GM18508 (cell line): Measurements from ENCODE around the gene SEMA6C.

Experiments used
- ATAC-seq: cut with Tn5 transposase; IDR thresholded peaks from one replicate; pipeline ENCODE4 v1.9.1; 2021; ENCODE audit warnings: moderate number of reproducible peaks; ENCODE audit not compliant: insufficient read depth, unreplicated experiment

Gene SEMA6C

GRCh38 chr1:151159373-151159772, 12.9 kb upstream of the SEMA6C start:
- no peak for ATAC-seq

GRCh38 chr1:151158751-151159251, 12.4 kb upstream of the SEMA6C start:
- ATAC-seq, result no peak

DNA sequence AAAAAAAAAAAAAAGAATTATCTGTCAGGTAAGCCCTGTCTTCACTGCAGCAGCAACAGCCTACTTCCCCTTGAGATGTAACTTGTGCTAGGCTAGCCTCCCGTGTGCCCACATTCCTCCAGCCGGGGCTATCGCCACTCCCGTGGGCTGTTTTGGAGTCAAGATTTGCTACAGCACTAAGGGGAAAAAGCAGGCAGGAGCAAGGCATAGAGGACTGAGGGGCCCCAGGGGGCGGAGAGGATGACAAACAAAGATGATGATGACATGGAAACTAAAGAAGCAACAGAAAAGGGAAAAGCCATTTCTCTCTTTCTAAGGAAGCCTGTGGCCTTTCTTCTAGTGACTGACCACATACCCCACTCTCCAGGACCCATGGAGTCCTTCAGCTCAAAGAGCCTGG, 11.9 kb upstream of the SEMA6C start:
- ATAC-seq, result no peak

DNA sequence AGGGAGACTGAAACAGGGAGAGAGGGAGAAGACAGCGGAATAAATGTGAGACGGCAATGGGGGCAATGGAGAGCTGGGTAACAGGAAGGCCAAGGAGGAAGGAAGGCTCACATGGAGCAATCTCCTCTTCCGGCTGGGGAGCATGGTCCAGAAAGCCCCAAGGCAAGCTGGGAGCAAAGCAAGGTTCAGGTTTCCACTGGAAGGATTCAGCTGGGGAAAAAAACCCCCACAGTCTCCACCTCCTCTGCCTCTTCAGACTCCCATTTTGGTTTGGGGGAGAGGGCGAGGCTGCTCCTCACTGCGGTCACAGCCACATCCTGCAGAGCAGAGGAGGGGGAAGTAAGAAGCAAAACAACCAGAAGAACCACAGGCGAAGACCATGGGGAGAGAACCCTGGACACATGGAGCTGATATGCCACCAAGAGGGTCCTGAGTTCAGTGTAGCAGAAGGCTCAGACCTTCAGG, 10.7 kb upstream of the SEMA6C start:
- ATAC-seq, result no peak

GRCh38 chr1:151156515-151156819, 10.0 kb upstream of the SEMA6C start, which contains the start of gene TNFAIP8L2:
Gene TNFAIP8L2 (plus strand): TSS chr1:151156649. CDS start chr1:151158698, 2,049 bp downstream.
- no peak for ATAC-seq

- ATAC-seq, result no peak
Measured at GRCh38 chr1:151147665-151148064, 1.2 kb upstream of the SEMA6C start.

DNA sequence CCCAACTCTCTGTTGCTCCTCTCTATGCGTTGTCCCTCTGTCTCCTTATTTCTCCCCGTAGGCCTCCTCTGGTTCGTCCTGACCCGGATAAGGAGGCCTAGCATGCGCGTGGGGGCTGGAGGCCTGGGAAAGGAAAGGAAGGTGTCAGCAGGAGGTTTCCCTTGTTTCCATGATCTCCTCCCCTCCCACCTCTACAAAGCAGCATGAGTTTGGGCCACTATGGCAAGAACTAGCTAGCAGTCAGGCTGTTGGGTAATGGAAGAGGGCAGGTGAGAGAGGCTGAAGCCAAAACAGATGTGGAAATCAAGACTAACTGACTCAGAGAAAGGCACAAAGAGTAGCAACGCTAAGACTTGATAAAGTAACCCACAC, 687 bp upstream of the SEMA6C start:
- no peak for ATAC-seq

DNA sequence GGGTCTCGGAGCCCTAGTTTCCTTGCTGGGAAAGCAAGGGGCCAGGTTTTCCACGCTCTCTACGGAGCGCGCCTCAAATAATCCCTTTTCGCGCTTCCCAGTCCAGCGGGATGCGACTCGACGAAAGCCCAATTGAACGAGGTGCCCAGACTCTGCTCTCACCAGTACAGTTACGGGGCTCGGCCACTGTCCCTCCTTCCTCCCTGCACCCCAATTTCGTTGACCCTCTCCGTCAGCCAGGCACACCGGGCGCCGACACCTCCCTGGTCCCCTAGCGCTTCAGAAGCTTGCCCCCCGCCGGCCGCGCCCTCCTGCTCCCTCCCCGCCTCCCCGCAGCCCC, 389 bp downstream of the SEMA6C start:
- ATAC-seq, result no peak

- ATAC-seq, result no peak
Measured at GRCh38 chr1:151145304-151146071, 943 bp downstream of the SEMA6C start.

DNA sequence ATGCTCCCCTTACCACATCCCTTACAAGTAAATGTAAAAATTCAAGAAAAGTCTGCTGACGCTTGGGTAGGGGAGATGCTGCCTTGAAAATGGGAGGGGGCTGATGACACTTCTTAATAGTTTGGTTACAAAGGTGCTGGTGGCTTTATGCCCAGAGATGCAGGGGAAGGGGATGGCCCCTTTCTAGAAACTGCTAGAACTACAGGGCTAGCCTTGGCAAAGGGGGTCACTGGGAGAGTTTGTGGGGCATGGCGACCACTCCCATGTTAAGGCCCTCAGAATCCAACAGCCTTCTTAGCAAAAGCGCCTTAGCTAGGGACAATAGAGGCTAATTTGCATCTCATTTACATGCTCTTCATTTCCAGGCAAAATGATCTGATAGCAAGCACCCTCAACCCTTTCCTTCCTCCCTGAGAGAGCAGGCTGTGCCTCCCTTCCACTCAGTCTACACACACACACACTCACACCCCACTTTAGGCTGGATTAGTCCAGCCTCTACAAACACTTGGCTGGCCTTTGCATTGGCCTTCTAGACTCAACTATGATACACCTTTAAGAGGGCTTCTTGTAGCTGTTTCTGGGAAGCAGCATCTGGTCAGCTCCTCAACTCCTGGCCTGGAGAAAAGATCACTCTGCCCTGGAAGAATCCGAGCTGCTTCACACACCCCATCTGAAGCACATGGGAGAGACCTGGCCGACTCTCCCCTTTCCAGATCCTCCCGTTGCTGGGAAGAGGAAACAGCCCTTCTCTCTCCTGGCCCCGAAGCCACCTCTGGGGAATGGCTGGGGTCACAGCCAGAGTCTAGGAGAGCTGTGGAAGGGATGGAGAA, 1.7 kb downstream of the SEMA6C start:
- no peak for ATAC-seq

DNA sequence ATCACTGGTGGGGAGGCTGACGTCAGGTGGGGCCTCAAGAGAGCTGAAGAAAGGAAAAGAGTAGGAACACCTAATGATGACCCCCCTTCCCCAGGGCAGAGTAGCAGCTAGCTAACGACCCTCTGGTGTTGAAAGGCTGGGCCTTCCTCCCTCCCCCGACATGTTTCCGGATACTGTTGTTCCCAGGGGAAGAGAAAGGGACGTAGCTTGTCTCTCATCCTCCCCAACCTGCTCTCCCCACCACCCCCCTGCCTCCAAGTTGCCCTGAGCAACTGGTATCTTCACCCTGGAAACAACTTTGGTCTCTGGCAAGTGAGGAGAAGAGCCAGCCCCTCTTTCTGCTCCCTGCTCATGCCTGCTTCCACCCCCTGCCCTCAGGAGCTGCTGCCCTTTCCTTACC, 2.4 kb downstream of the SEMA6C start:
- ATAC-seq, result no peak

DNA sequence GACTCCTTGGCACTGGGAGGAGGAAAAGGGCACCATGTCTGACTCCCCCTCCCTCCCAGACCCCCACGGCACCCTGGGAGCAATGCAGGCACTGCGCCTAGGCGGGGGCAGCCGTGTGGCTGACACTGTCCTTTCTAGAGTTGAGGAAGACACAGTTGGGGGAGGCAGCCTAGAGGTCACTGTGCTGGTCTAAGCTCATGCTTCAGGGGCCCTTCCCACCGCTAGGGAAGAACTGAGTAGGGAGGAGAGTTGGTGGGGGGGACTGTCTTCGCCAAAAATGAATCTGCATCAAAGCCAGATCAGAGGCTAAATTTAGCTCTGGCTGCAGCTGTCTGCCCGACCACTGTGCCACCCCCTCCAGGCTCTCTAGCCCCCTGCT, 3.4 kb downstream of the SEMA6C start:
- ATAC-seq, result no peak

DNA sequence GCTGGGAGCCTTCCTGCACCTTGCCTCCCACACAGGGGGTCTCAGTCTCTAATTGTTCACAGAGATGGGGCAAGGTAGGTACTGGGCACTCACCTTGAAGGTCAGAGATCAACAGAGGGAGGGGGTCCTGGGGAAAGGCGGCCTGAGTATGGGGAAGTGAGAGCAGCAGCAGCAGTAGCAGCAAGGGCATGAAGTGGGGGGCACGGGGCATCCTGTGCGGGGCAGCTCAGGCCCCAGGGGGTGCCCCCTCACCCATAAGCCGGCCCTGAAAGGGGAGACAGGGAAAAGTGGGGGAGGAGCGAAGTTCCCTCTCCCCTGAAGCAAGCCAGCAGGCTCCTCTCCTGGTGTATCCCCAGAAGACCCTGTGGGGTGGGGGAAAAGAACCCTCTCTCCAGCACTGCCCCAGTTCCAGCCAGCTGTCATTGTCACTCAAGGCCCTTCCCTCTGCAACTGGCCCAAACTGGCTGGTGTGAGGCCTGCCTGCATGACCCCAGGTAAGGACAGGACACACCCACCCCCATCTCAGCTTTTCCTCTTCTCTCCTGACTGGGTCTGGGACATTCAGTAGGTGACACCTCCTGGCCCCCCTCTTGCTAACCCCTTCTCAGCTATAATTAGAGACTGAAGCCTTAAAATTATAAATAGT, 3.9 kb downstream of the SEMA6C start:
- no peak for ATAC-seq

- ATAC-seq, result no peak
Measured at GRCh38 chr1:151137789-151138188, 8.6 kb downstream of the SEMA6C start.

DNA sequence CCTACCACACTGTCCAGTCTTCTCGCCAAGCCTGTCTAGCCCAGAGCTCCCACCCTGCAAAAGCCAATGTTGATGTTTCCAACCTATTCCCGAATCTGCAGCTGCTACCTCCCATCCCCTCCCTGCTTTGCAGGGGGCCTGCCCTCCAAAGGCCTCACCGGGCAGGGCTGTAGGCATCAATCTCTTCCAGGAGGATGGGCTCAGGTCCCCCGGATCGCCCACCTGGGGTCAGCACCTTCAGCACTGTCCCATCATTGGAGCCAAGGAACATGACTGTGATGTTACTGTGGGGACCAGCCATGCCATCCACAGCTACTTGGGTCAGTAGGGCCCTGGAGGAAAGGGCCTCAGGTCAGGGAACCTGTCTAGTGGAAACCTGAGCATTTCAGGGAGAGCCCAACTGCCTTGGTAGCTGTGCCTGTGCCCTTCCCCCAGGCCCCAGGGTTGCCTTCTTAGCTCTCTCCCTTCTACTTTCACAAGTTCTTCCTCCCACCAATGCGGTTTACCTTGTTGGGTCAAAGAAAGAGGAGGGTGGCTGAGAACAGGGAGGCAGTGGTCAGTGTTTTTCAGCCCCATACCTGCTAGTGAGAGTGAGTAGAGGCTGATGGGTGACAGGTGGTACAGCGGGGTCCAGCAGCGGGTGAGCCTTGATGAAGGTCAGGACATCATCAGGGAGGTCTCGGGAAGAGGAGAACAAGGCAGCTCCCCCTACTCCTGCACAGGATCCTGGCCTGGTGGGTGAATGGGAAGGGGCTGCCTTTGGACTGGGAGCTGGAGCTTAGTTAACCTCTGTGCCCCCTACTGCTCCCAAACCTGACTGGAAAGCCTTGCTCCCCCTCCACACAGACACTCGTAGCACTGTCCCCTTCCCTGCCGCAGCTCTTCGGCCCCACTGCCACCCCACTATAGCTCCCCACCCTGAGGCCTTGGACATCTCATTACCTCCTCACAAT, 10.7 kb downstream of the SEMA6C start:
- no peak for ATAC-seq

- no peak for ATAC-seq
Measured at GRCh38 chr1:151134991-151135390, 11.4 kb downstream of the SEMA6C start.

DNA sequence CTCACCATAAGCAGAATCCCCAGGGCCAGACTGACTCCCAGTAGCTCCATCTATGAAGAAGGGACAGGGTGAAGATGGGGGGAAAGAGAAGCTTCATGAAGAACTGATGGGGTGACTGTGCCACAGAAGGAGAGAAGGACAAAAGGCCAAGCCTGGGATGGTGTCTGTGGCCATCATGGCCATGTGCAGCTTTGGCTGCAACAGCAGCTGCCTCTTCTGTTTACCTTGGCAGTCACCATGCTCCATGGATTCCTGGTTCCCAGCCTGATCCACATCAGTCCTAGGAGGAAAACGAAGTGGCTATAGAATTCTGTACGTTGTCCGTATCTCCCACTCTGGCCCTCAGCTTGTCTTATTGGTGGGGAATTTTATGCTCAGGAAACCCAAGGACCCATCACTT, 12.0 kb downstream of the SEMA6C start:
- no peak for ATAC-seq

GRCh38 chr1:151133018-151133806, 13.2 kb downstream of the SEMA6C start:
- no peak for ATAC-seq

DNA sequence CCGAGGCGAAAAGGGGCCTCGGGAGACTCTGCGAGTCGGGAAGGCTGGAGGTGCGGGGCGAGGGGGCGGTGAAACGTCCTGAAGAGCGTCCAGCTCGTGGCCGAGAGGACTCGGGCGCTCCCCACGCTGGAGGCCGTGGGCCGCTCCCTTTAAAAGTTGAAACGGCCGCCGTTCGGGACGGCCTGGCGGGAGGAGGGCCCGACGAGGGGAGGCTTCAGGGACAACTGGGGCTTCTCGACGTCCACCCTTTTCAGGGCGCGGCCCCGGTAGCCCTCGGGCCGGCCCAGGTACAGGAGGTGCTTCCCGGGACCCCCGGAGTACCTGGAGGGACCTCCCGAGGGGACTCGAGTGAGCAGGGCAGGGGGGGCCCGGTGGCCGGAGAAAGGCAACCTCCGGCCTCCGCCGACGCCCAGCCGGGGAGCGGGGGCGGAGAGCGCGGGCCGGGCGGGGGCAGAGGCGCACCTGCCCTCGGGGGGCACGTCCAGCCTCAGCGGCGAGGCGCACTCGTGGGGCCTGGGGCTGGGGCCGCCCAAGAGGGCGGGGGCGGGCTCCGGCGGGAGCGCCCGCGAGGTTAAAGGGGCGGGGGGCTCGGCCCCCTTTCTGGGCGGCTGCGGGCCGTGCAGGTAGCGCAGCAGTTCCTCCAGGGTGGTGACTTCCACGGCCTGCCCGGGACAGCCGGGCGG, 14.0 kb downstream of the SEMA6C start:
- no peak for ATAC-seq
